Neural cell (in vitro differentiated cells): ENCODE data around the gene CCDC148. TPM values are rescaled to one million over a fixed set of nuclear protein-coding genes. Genes with fewer than 3 reads are reported as not detected.

ENCODE experiments used
- H2AFZ ChIP-seq: fragments of 200-600, 300-800 bp; sonication (generic), shearing (Covaris generic); 2 replicates; pipeline ENCODE4 v1.6.0; 2014; ENCODE audit warnings: low read depth, mild to moderate bottlenecking, antibody characterized with exemption, low read length, moderate library complexity
- H3F3A ChIP-seq: fragments of 200-600 bp; shearing (Covaris generic); 2 replicates; pipeline ENCODE4 v1.6.1; 2016; ENCODE audit warnings: mild to moderate bottlenecking, moderate library complexity, mixed read lengths, antibody characterized with exemption, low read length; ENCODE audit not compliant: insufficient read depth, poor library complexity, severe bottlenecking
- H3K27ac ChIP-seq: fragments of 200-600, 300-800 bp; sonication (generic), shearing (Covaris generic); 2 replicates; pipeline ENCODE4 v1.5.1; 2014; ENCODE audit warnings: mild to moderate bottlenecking, low read length, moderate library complexity
- H3K27me3 ChIP-seq: fragments of 300-800, 200-600 bp; sonication (generic), shearing (Covaris generic); 2 replicates; pipeline ENCODE4 v1.6.0; 2014; ENCODE audit warnings: mild to moderate bottlenecking, low read depth, low read length, moderate library complexity; ENCODE audit not compliant: insufficient read depth
- H3K36me3 ChIP-seq: fragments of 300-800, 200-600 bp; sonication (generic), shearing (Covaris generic); 2 replicates; pipeline ENCODE4 v1.5.1; 2014; ENCODE audit warnings: mild to moderate bottlenecking, antibody characterized with exemption, low read length, moderate library complexity; ENCODE audit not compliant: insufficient read depth
- H3K4me2 ChIP-seq: fragments of 300-800, 200-600 bp; sonication (generic), shearing (Covaris generic); 2 replicates; pipeline ENCODE4 v1.6.0; 2014; ENCODE audit warnings: mild to moderate bottlenecking, low read length
- H3K4me3 ChIP-seq: fragments of 300-800, 200-600 bp; sonication (generic), shearing (Covaris generic); 2 replicates; pipeline ENCODE4 v1.5.1; 2014; ENCODE audit warnings: mild to moderate bottlenecking, low read length, moderate library complexity
- H3K79me2 ChIP-seq: fragments of 200-600 bp; shearing (Covaris generic); replicated peaks from 2 replicates; pipeline ENCODE4 v1.6.0; 2014; ENCODE audit warnings: mild to moderate bottlenecking, low read length, moderate library complexity; ENCODE audit not compliant: insufficient read depth
- H3K9ac ChIP-seq: fragments of 300-800, 200-600 bp; sonication (generic), shearing (Covaris generic); 2 replicates; pipeline ENCODE4 v1.6.1; 2016; ENCODE audit warnings: mild to moderate bottlenecking, low read length, mixed read lengths
- H3K9me2 ChIP-seq: fragments of 200-600 bp; shearing (Covaris generic); 2 replicates; pipeline ENCODE4 v1.6.1; 2016; ENCODE audit warnings: mild to moderate bottlenecking, low read length, mixed read lengths; ENCODE audit not compliant: insufficient read depth
- H3K9me3 ChIP-seq: fragments of 200-600, 300-800 bp; sonication (generic), shearing (Covaris generic); 2 replicates; pipeline ENCODE4 v1.6.1; 2016; ENCODE audit warnings: mild to moderate bottlenecking, mixed run types, low read length, moderate library complexity, mixed read lengths
- H4K20me1 ChIP-seq: fragments of 200-600 bp; shearing (Covaris generic); 2 replicates; pipeline ENCODE4 v1.6.1; 2016; ENCODE audit warnings: mild to moderate bottlenecking, mixed run types; ENCODE audit not compliant: insufficient read depth
- EP300 ChIP-seq: fragments of 450-650 bp; conservative IDR thresholded peaks from 2 replicates; pipeline ENCODE4 v1.6.1; 2014; ENCODE audit warnings: antibody characterized with exemption, mild to moderate bottlenecking, moderate library complexity; ENCODE audit not compliant: poor library complexity, severe bottlenecking
- EZH2 ChIP-seq: fragments of 200-600, 300-800 bp; shearing (Covaris generic), sonication (generic); IDR thresholded peaks from 2 replicates; pipeline ENCODE4 v1.6.1; 2014; ENCODE audit warnings: antibody characterized with exemption, low read length, borderline replicate concordance, mild to moderate bottlenecking; ENCODE audit not compliant: insufficient read depth, poor library complexity, severe bottlenecking
- MXI1 ChIP-seq: fragments of 450-650 bp; conservative IDR thresholded peaks from 2 replicates; pipeline ENCODE4 v1.6.1; 2014; ENCODE audit warnings: antibody characterized with exemption, mild to moderate bottlenecking; ENCODE audit not compliant: poor library complexity, severe bottlenecking
- POLR2AphosphoS5 ChIP-seq: IDR thresholded peaks from 2 replicates; pipeline ENCODE4 v1.6.1; 2012
- RAD21 ChIP-seq: fragments of 450-650 bp; conservative IDR thresholded peaks from 2 replicates; pipeline ENCODE4 v1.6.1; 2014; ENCODE audit warnings: antibody characterized with exemption, mild to moderate bottlenecking, moderate library complexity
- REST ChIP-seq: IDR thresholded peaks from 2 replicates; pipeline ENCODE4 v1.6.1; 2012; ENCODE audit warnings: borderline replicate concordance
- SMC3 ChIP-seq: fragments of 450-650 bp; conservative IDR thresholded peaks from 2 replicates; pipeline ENCODE4 v1.6.1; 2014; ENCODE audit warnings: antibody characterized with exemption, mild to moderate bottlenecking, moderate library complexity; ENCODE audit not compliant: poor library complexity
- TAF1 ChIP-seq: IDR thresholded peaks from 2 replicates; pipeline ENCODE4 v1.6.1; 2012; ENCODE audit warnings: low read depth
- polyA plus RNA-seq: library from polyadenylated mRNA; depleted of rRNA; stranded (reverse); fragments of >200 nt; gene quantifications from 2 replicates; pipeline ENCODE4 v1.2.3, GENCODE V29; 2014
- TF ChIP-seq, protein P1 (sequence below): fragments of 450-650 bp; IDR thresholded peaks from 2 replicates; pipeline ENCODE4 v1.5.1; 2014; ENCODE audit warnings: antibody characterized with exemption, mild to moderate bottlenecking, moderate library complexity; ENCODE audit not compliant: poor library complexity, severe bottlenecking

The CCDC148 gene
- polyA plus RNA-seq, 1 donor from 2014 or later = 1.8 TPM

DNA sequence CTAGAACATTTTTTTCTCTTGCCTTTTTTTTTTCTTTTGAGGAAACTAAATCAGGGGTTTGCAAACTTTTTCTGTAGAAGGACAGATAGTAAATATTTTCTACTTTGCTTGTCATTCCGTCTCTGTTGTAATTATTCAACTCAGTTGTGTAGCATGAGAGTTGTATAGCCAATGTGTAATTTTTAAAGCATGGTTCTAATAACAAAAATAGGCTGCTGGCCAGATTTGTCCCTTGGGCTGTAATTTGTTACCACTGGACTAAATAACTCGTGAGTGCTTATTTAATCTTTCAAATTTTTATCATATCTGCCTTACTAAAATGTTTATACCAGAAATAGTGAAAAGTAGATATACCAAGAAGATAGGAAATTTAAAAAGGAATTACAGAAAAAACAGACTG is 43.0 kb downstream of the CCDC148 start:
- no peak for TF ChIP-seq SMC3
- no peak for TF ChIP-seq POLR2AphosphoS5
- TF ChIP-seq MXI1 = no peak
- no peak for TF ChIP-seq EZH2
- no peak for TF ChIP-seq REST
- no peak for TF ChIP-seq TAF1
- TF ChIP-seq EP300 = no peak
- TF ChIP-seq RAD21 = no peak
- TF ChIP-seq, protein P1, sequence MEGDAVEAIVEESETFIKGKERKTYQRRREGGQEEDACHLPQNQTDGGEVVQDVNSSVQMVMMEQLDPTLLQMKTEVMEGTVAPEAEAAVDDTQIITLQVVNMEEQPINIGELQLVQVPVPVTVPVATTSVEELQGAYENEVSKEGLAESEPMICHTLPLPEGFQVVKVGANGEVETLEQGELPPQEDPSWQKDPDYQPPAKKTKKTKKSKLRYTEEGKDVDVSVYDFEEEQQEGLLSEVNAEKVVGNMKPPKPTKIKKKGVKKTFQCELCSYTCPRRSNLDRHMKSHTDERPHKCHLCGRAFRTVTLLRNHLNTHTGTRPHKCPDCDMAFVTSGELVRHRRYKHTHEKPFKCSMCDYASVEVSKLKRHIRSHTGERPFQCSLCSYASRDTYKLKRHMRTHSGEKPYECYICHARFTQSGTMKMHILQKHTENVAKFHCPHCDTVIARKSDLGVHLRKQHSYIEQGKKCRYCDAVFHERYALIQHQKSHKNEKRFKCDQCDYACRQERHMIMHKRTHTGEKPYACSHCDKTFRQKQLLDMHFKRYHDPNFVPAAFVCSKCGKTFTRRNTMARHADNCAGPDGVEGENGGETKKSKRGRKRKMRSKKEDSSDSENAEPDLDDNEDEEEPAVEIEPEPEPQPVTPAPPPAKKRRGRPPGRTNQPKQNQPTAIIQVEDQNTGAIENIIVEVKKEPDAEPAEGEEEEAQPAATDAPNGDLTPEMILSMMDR = no peak

DNA sequence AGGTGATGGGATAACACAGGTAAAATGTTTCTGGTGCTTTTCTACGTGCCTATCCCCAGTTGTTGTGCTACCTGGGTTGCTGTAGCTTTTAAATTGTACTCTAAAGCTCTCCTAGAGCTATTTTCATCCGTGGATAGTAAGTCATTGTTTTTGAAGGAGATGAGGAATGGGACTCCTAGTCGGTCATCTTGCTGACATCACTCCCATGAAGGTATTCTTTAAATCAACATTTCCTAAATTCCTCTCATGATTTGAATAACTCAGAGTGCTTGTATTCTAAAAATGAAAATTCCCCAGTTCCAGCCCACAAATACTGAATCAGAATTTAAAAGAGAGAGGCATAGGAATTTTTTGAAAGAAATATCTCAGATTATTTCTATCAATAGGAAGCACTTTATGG is 44.3 kb downstream of the CCDC148 start:
- Histone ChIP-seq H3F3A (no peaks in the 10 kb centered on the region), H3K36me3 (no peaks in the 10 kb centered on the region), H3K4me3 (no peak overlapping the region), H3K27ac (no peak overlapping the region), H3K4me2 (no peak overlapping the region), H3K9me3 (peaks cover 5% of the 10 kb centered on the region), H3K9ac (no peak overlapping the region), H3K9me2 (no peaks in the 10 kb centered on the region), H4K20me1 (no peaks in the 10 kb centered on the region), H3K79me2 (no peaks in the 10 kb centered on the region), H3K27me3 (no peaks in the 10 kb centered on the region), H2AFZ (no peak overlapping the region)
- TF ChIP-seq, protein P1 = no peak
- TF ChIP-seq MXI1 = no peak
- TF ChIP-seq EZH2 = no peak
- TF ChIP-seq REST = no peak
- TF ChIP-seq SMC3 = no peak
- TF ChIP-seq EP300 = no peak
- TF ChIP-seq RAD21 = no peak
- TF ChIP-seq POLR2AphosphoS5 = no peak
- no peak for TF ChIP-seq TAF1

More for the DNA sequence above, 43.0 kb downstream of the CCDC148 start:
- H3K4me3 ChIP-seq = no peak overlapping the region
- no peak overlapping the region for H3K4me2 ChIP-seq
- no peaks in the 10 kb centered on the region for H3K27me3 ChIP-seq
- no peaks in the 10 kb centered on the region for H3K36me3 ChIP-seq
- no peaks in the 10 kb centered on the region for H4K20me1 ChIP-seq
- H3K27ac ChIP-seq = no peak overlapping the region
- H3K9me2 ChIP-seq = no peaks in the 10 kb centered on the region
- H3K9ac ChIP-seq = no peak overlapping the region
- H3K79me2 ChIP-seq = no peaks in the 10 kb centered on the region
- no peaks in the 10 kb centered on the region for H3F3A ChIP-seq
- no peak overlapping the region for H2AFZ ChIP-seq
- peaks cover 5% of the 10 kb centered on the region for H3K9me3 ChIP-seq
